Posterior vena cava (tissue), 2 donors: ENCODE results near the gene RTCA. TPM values are rescaled to one million over a fixed set of nuclear protein-coding genes. Genes with fewer than 3 reads are reported as not detected.
"Not testable (repeated sequence)": the region's sequence is repeated elsewhere in the genome, so short reads cannot be mapped to it uniquely, and the experiment has no call there.

ENCODE experiments used
- DNase-seq: peaks from one replicate; pipeline ENCODE4 v3.0.0-alpha.2; 2020; ENCODE audit warnings: low spot score
- intact Hi-C, 2 donors: fragments of 100-400 bp; cut with DNase I; formaldehyde crosslinking; loops; one replicate each; pipeline versions ENCODE4 v1.14.1 to v1.14.2; 2022 to 2023
- total RNA-seq, 2 donors: library from RNA; stranded (reverse); fragmentation: NEBNext Ultra II Directional; extraction: Animal tissue kit (Norgen Biotek cat#: 25700); gene quantifications; one replicate each; pipeline ENCODE4 v1.2.1, GENCODE V29; 2021
- donor health status: DM: yes; HTN: yes; CAD: no.
- donor health status: DM: yes; HTN: yes; CAD: no.

The RTCA gene
- total RNA-seq, 2 donors from 2014 or later = 19.7 to 29.4 TPM

DNA sequence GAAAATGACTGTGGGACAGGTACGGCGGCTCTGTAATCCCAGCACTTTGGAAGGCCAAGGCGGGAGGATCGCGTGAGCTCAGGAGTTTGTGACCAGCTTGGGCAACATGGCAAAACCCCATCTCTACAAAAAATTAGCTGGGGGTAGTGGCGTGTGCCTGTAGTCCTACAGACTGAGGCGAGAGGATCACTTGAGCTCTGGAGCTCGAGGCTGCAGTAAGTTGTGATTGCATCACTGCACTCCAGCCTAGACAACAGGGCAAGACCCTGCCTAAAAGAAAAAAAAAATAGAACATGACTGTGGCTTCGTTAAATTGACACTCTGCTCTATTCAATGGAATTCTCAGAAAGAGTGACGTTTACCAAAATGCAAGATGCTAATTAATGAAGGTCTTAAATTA lies 12.5 kb upstream of the RTCA start:
- no peak for DNase-seq
- intact Hi-C loops = no loop called here

DNA sequence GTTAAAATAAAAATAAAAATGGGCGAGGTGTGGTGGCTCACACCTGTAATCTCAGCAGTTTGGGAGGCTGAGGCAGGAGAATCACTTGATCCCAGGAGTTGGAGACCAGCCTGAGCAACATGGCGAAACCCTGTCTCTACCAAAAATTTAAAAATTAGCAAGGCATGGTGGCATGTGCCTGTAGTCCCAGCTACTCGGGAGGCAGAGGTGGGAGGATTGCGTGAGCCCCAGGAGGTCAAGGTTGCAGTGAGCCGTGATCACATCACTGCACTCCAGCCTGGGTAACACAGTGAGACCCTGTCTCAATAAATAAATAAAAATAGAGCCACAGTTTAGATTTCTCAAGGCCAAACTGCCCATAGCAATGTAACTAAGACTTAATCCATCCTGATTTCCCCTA lies 9.7 kb upstream of the RTCA start:
- intact Hi-C loops, DNase-seq: not testable (repeated sequence)

DNA sequence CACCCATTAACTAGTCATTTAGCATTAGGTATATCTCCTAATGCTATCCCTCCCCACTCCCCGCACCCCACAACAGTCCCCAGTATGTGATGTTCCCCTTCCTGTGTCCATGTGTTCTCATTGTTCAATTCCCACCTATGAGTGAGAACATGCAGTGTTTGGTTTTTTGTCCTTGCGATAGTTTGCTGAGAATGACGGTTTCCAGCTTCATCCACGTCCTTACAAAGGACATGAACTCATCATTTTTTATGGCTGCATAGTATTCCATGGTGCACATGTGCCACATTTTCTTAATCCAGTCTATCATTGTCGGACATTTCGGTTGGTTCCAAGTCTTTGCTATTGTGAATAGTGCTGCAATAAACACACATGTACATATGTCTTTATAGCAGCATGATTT lies 7.6 kb upstream of the RTCA start:
- intact Hi-C loops, DNase-seq: not testable (repeated sequence)

DNA sequence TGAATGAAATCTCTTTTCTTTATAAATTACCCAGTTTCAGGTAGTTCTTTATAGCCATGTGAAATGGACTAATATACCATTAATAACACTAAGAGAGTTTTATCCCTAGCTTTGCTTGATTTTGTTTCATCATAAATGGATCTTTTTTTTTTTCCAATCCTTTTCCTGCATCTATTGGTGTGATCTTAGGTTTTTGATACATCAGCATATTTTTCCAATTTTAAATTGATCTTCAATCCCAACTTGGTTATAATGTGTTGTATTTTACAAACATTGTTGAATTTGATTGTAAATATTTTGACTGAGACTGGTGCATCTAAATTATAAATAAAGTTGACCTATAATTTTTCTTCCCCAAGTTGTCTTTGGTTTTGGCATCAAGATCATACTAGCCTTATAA lies 4.3 kb upstream of the RTCA start:
- no peak for DNase-seq
- intact Hi-C loops = no loop called here

DNA sequence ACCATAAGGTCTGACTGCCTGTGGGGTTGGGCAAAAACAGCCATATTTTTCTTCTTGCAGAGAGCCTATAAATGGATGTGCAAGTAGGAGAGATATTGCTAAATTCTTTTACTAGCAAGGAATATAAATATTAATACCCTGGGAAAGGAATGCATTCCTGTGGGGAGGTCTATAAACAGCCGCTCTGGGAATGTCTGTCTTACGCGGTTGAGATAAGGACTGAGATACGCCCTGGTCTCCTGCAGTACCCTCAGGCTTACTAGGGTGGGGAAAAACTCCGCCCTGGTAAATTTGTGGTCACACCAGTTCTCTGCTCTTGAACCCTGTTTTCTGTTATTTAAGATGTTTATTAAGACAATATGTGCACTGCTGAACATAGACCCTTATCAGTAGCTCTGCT lies 1.9 kb upstream of the RTCA start:
- intact Hi-C loops, DNase-seq: not testable (repeated sequence)

DNA sequence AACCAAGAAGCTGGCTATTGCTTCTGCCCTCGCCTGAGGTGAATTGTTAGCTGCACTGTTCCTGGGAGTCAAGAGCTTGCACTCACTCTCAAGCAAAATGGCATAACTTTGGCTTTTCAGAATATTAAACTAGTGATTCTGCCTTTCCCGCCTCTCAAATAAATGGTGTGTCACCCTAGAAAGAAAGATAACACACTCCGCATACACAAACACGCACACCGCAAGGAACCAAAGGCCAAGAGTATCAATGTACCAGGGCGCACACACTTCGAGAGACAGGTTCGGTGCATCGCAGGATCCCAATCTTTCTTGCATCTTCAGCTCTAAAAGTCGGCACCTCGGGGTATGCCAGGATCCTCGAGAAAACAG lies 470 bp upstream of the RTCA start:
- intact Hi-C loops = no loop called here
- DNase-seq = no peak

DNA sequence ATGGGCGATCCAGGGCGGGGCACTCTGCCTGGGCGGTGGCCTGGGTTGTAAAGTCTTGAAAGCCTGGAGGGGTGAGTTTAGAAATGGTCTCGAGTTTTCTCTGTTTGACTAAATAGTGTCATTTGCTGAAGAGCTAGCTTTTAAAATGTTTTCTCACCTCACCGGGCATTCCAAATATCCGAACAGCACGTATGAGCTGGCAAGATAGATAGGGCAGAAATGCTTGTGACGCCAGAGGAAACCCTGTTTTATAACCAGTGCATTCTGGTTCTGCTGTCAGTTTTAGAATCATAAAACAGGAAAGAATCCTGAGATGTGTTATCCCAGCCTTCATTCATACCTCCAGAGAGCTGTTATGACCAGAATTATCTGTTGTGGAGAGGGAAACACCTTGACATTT lies 725 bp downstream of the RTCA start:
- intact Hi-C loops = no loop called here

DNA sequence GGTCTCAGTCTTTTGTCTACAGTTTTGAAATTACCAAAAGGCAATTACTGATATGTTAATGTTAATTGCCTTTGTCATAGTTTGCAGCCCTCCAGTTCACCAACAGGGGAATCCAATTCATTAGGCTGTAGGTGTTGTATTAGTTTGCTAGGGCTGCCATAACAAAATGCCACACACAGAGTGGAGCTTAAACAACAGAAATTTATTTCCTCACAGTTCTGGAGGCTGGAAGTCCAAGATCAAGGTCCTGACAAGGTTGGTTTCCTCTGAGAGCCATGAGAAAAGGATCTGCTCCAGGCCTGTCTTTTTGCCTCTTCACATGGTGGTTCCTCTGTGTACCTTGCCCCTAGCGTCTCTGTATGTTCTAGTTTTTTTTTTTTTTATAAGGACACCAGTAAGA lies 1.3 kb downstream of the RTCA start:
- no peak for DNase-seq
- intact Hi-C loops = no loop called here

More for the DNA sequence above, 725 bp downstream of the RTCA start:
- no peak for DNase-seq

DNA sequence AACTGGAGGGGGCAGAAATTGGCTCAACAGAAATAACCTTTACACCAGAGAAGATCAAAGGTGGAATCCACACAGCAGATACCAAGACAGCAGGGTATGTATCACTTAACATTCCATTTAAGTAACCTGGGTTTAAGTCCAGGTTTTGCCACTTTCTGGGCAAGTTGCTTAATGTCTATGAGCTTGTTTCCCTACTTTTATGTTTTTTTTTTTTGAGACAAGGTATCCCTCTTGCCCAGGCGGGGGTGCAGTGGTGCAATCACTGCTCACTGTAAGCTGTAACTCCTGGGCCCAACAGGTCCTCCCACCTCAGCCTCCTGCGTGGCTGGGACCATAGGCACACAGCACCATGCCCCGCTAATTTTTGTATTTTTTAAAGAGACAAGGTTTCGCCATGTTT lies 2.2 kb downstream of the RTCA start:
- intact Hi-C loops = no loop called here
- DNase-seq = no peak

DNA sequence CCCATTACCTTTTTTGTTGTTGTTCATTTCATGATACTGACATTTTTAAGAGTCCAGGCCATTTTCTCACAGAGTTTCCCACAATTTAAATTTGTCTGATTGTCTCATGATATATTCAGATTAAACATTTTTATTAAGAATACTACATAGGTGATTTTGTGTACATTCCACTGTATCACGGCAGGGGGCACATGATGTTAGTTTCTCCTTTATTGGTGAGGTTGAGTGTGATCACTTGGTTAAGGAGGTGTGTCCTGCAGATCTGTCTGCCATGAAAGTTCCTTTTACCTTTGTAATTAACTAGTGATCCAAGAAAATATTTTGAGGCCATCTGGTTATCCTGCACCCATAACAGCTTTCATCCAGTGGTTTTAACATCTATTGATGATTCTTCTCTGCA lies 11.8 kb downstream of the RTCA start:
- intact Hi-C loops = no loop called here
- DNase-seq = no peak

DNA sequence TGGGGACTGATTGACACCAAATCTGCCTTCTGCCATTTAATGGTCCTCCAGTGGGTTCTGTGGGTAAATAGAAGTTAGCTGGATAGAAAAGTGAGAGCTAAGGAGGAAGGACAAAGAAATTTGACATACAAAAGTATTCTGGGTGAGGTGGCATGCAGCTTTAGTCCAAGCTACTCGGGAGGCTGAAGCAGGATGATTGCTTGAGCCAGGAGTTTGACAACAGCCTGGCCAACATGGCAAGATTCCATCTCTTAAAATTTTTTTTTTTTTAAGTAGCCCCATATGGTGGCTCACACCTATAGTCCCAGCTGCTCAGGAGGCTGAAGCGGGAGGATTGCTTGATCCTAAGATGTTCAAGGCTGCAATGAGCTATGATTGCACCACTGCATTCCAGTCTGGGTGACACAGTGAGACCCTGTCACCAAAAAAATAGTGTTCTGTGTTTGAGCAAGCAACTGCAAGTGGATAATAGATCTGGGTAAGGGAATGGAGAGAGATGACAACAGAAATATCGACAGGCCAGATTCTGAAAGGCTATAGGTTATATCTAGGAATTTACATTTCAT lies 13.4 kb downstream of the RTCA start:
- DNase-seq = no peak
- intact Hi-C loops = no loop called here

DNA sequence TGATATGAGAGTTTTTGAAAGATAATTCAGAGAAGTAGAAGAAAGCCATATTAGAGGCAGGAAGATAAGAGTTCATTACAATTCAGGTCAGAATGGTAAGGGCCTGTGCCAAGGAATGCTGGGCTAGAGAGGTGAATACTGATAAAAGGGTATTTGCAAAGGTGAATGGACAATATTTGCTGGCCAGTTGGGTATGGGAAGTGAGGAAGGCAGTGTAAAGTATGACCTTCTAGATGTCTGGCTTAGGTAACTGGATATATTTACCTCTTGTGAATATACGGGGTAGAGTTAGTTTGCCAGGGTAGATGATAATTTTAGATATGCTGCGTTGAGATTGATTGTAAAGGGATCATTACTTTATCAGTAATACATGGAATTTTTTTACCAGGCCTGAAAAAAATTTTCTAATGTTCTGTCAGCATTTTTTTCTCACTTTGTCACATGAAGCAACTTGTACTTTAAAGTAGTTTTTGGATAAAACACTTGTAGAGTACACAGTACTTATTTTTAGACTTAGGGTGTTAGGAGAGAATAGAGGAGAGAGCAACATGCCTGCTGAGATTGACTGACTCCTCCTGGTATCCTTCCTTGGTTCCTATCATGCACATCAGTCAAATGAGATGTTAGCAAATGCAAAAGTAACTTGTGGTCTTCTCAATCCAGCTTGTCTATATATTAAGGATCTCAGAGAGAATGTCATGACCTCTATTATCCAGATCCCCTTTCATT lies 14.1 kb downstream of the RTCA start:
- intact Hi-C loops = no loop called here
- DNase-seq = no peak

DNA sequence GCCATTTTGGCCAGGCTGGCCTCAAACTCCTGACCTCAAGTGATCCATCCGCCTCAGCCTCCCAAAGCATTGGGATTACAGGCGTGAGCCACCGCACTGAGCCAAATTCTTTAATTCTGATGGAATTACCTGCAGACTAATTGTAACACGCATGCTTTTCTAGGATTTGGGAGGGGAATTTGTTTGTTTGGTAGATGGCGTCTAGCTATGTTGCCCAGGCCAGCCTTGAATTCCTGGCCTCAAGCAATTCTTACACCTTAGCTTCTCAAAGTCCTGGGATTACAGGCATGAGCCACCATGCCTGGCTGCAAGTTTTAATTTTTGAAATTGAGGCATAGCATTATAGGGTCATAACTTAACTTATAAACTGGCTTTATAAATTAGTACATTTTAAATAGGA lies 18.6 kb downstream of the RTCA start:
- intact Hi-C loops = no loop called here
- no peak for DNase-seq

DNA sequence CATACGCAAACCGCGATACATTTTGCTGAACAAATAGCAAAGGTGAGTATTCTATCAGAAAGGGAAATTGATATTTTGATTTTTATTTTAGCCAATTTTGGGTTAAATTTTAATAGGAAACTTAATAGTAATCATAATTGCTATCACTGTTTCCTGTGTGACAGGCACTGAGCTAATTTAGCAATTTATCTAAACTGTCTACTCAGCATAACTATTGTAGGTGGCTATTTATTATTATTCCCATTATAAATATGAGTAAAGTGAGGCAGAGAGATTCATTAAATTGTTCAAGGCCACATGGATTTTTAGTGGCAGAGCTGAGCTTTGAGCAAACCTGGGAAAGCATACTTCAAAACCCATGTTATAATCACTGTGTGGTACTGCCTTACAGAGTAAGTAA lies 21.1 kb downstream of the RTCA start:
- DNase-seq = no peak
- intact Hi-C loops = no loop called here

DNA sequence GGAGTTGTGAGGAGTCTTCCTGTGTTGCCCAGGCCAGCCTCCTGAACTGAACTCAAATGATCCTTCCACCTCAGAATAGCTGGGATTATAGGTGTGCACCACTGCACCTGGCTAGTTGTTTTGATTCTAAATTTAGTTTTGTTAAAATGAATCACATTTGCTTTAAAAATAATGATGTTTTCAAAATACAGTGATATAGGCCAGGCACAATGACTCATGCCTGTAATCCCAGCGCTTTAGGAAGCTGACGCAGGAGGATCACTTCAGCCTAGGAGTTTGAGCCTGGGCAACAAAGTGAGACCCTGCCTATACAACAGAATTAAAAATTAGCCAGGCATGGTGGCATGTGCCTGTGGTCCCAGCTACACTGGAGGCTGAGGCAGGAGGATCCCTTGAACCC lies 24.3 kb downstream of the RTCA start:
- DNase-seq = no peak
- intact Hi-C loops = no loop called here

DNA sequence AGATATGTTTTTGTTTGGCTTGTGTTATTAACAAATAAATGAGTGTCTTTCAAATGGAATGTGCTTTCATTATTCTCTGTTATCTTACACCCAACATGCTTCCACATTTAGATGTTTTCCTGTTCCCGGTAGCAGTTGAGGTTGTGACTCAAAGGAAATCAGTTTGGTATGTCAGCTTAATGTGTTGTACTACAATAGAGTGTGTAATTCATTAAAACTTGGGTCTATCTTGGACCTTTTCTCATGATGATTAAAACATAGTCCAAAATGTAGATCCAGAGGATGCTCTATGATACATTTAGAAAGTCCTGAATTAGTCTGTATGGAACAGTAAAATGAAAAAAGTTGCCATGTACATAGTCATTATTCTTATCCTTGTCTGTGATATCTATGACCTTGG lies 26.7 kb downstream of the RTCA start:
- no peak for DNase-seq
- intact Hi-C loops = no loop called here

DNA sequence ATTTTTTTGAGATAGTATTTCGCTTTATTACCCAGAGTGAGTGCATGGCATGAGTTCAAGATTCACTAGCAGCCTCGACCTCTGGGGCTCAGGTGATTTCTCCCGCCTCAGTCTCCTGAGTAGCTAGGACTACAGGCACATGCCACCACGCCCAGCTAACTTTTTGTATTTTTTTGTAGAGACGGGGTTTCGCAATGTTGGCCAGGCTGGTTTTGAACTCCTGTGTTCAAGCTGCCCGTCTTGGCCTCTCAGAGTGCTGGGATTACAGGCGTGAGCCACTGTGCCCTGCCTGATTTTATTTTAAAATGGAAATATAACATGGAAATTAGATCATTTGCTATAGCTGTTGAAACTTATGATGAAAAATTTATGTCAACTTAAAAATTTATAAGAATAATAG lies 30.1 kb downstream of the RTCA start:
- intact Hi-C loops = no loop called here
- no peak for DNase-seq

DNA sequence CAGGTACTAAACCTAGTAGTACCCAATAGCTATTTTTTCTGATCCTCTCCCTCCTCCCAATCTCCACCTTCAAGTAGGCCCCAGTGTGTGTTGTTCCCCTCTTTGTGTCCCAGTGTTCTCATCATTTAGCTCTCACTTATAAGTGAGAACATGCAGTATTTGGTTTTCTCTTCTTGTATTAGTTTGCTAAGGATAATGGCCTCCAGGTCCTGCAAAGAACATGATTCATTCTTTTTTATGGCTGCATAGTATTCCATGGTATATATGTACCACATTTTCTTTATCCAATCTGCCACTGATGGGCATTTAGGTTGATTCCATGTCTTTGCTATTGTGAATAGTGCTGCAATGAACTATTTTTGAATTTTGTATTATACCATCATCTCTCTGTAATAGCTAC lies 31.0 kb downstream of the RTCA start:
- intact Hi-C loops = not testable (repeated sequence)

DNA sequence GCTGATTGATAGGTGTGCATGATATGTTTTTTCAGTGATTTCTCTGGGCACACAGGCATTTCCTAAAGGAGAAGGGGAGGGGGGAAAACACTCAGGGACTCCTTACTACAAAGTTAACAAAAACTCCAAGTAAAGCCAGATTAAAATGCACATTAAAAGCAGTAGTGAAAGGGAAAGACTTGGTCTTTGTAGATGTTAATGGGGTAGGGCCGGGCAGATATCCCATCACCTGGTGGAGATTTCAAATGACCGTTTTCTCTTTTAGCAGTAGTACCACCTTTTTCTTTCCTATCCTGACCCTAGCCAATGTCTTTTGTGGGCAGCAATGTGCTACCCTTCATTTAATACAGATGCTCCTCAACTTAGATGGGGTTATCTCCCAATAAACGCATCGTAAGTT lies 32.5 kb downstream of the RTCA start:
- intact Hi-C loops = no loop called here

More for the DNA sequence above, 31.0 kb downstream of the RTCA start:
- not testable (repeated sequence) for DNase-seq

DNA sequence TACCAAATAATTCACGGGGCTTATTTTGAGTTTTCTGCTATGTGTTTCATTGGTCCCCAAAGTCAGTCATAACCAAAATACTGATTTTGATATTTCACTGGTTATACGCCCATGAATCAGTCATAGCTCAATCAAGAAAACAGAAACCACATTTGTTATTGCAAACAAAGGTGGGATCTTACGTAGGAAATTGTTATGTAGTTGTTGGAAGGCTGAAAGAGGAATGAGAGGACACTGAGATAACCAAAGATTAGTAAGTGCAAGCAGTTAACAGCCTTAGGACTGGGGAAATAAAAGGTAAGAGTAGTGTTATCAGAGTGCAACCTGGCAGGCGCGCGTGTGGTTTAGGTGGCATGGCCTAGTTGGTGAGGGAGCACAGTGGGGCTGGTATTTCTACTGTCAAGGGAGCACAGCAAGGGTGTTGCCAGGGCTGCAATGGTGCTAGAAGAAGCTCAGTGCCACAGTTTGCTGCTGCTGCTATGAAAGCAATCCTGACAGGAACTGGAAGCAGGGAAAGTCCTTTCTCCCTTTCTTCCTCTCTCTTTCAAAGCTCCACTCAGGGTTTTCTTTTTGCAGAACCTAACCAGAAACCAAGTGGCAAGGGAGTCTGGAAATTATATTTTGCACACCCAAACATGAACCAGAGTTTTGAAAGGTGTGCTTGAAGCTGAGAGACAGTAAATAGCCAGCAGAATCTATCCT lies 33.7 kb downstream of the RTCA start:
- no peak for DNase-seq
- intact Hi-C loops = no loop called here

More for the DNA sequence above, 32.5 kb downstream of the RTCA start:
- DNase-seq = no peak

DNA sequence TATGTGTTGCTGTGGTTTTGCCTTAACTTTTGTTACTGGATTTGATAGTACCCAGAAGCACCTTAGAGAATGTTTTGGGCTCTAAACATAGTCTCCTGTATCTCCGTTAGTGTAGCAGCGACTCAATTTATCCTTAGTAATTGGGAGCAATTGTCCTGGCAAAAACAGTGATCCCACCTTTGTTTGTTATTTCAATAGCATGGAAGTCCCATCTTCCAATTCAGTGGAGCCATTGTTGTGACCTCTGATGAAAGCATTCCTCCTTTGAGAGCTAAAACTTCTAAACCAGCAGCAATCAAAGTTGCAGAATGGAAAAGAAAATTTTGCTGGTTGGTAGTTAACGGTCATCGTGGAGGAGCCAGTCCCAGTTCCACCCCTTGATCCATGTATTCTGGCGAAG lies 34.7 kb downstream of the RTCA start:
- DNase-seq = no peak
- intact Hi-C loops = no loop called here
